ENCODE data around the gene SMIM38. TPM values are rescaled to one million over a fixed set of nuclear protein-coding genes. Genes with fewer than 3 reads are reported as not detected.

The SMIM38 gene
- total RNA-seq, 2 donors from 2014 or later = 0.18 TPM; not detected in 1

DNA sequence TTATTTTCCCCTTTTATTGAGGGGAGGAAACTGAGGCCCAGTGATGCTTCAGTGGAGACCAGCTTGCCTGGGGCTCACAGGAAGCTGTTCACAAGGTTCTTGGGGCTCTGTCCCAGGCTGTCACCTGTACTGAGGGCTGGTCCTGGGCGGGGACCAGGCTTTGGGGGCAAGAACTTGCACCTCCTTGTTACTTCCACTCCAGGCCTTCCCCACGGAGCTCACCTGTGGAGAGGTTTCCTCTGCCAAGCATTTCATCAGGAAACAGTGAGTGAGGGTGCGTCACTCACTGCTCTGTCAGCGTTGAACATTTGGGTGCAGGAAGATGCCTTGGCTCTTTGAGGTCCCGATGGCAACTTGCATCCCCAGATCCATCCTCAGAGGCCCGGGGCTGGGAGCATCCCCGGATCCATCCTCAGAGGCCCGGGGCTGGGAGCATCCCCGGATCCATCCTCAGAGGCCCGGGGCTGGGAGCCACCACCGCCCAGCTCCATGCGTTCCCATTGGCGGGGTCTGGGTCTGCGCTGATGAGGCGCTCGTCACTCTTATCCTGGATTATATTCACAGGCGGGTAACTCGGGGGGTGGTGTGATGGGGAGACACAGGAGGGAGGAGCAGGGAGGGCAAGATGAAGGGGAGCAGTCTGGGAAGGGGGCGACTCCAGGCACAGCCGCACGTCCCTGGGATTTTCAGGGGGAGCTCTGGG is 1.4 kb upstream of the SMIM38 start:
- ATAC-seq = no peak
- DNase-seq = no peak
- intact Hi-C loops (cut with DNase I) = no loop called here

GRCh38 chr11:69154938-69155301 is 815 bp upstream of the SMIM38 start:
- intact Hi-C loops (cut with DNase I) = no loop called here
- ATAC-seq (no peak), DNase-seq (no peak)

- no peak for DNase-seq
- ATAC-seq = no peak
- intact Hi-C loops (cut with DNase I) = no loop called here
These were observed 502 bp downstream of the SMIM38 start for GRCh38 chr11:69156235-69156639.

DNA sequence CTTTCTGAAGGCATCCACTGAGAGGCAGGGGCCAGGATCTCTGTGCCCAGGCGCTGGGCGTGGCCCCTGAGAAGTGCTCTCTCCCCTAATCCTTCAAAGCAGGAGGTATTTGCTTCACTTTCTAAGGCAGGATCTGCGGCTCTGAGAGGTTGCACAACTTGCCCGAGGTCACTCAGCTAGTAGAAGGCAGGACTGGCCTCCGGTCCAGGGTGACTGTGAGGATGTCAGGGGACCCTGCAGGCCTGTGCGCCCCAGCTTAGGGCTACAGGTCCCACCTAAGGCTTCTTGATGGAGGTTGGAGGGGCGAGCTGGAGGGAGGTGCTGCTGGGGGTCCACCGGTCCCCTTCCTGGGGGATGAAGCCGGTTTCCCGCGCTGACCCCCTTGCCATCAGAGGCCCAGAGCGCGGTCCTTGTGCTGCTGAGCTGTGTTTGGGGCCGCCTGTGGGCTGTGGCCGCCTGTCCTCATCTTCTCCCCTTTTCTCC is 979 bp downstream of the SMIM38 start:
- intact Hi-C loops (cut with DNase I) = no loop called here
- peak; percentile 47 for DNase-seq
- peak in 1 of 2 donors; percentile 6 for ATAC-seq

DNA sequence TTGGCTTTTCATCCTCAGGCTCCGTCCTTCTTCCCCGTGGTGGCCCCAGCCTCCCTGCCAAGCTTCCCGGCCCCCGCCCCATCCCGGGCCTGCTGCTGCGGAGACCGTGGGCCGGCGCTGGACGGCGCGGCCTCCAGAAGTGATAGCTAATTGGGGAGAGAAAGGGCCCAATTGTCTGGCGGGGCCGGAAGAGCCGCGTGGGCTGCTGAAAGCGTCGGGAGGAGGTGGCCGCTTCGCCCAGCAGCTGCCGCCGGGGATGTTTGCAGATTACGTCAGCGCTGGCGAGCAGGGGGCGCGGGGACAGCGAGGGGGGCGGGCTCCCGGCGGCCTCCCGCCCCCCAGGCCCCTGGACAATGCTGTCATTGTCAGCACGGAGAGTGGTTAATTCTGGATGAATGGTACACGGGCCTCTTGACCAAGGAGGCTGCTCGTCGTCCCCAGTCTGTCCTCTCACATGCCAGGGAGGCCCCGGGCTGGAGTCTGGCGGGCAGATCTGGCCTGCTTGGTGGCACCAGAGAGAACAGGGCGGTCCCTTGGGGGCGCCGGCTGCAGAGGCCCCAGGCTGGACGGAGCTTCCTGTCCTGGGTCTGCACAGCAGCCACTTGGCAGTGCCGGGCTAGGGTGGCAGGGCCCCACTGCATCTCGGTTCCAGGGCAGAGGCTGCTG is 1.6 kb downstream of the SMIM38 start:
- DNase-seq (peak; percentile 82), ATAC-seq (peak; percentile 74 to 86)
- intact Hi-C loops (cut with DNase I) = no loop called here

DNA sequence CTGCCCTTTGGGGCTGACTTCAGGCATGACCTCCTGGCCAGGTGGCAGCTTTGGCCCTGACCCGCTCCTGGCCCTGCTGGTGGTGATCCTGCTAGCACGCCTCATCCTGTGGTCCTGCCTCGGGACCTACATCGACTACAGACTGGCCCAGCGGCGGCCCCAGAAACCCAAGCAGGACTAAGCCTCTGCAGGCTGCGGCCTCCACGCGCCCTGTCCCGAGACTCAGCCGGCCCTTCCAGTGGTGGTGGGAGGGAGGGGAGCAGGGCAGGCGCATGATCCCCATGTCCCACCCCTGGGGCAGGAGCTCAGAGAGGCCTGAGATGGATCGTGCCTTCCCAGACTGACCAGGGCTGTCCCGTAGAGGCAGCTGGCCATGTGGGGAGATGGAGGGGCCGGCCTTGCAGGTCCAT is 2.1 kb downstream of the SMIM38 start:
- ATAC-seq (peak in 1 of 2 donors; percentile 4), DNase-seq (no peak)
- intact Hi-C loops (cut with DNase I) = no loop called here

GRCh38 chr11:69158301-69159149 is 2.8 kb downstream of the SMIM38 start:
- peak; percentile 51 for DNase-seq
- intact Hi-C loops (cut with DNase I) = no loop called here
- ATAC-seq = no peak

DNA sequence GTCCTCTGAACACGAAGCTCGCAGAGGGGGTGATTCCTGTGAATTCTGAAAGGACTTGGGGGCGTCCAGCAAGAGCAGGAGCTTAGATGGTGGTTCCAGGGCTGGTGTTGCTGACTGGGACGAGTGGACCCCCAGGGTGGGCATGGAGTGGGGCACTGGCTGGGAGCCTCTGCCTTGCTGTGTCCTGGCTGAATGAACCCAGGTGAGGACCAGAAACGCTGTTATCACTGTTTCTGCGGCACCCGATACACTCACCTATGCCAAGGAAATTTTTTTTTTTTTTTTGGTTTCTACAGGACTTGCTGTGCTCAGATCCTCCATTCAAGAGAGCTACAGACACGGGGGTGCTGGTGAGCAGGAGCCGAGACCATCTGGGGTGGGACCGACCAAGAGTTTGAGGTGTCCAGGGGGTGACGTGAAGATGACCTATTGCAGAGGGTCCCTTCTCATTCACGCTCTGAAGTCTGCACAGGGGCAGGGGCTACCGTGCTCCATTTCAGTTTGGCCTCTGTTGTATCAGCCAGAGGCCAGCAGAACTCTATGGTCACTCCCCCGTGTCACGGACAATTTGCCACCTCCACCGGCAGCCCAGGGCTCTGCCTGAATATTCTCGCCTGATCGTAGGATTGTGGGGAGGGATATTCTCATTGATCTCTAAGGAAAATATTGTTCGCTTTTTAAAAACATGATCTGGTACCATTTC is 3.6 kb downstream of the SMIM38 start:
- no peak for ATAC-seq
- intact Hi-C loops (cut with DNase I) = no loop called here
- no peak for DNase-seq

- ATAC-seq (no peak), DNase-seq (no peak)
- intact Hi-C loops (cut with DNase I) = no loop called here
These were observed 4.8 kb downstream of the SMIM38 start for GRCh38 chr11:69160296-69161116.

GRCh38 chr11:69161117-69161407 is 5.3 kb downstream of the SMIM38 start:
- intact Hi-C loops (cut with DNase I) = no loop called here
- no peak for DNase-seq
- ATAC-seq = no peak

GRCh38 chr11:69162505-69162904 is 6.8 kb downstream of the SMIM38 start:
- ATAC-seq = no peak
- intact Hi-C loops (cut with DNase I) = no loop called here
- no peak for DNase-seq

- intact Hi-C loops (cut with DNase I) = no loop called here
- DNase-seq (no peak), ATAC-seq (no peak)
These were observed 8.1 kb downstream of the SMIM38 start for GRCh38 chr11:69163842-69164241.

DNA sequence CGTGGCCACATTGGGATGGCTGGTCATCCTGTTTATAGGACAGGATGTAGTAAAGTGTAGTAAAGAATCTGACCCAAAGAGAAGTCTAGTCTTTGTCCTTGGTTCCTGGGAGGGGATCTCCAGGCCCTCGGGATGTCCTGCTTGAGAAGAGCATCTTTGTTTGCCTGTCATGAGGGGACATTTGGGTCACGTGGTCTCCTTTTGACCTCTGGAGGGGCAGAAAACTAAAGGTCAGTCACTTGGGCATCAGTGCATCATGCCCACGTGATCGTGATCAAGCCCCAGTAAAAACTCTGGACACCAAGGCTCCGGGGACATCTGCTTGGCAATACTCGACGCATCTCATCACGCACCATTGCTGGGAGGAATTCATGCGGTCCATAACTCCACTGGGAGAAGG is 9.1 kb downstream of the SMIM38 start:
- ATAC-seq (no peak), DNase-seq (no peak)
- intact Hi-C loops (cut with DNase I) = no loop called here

DNA sequence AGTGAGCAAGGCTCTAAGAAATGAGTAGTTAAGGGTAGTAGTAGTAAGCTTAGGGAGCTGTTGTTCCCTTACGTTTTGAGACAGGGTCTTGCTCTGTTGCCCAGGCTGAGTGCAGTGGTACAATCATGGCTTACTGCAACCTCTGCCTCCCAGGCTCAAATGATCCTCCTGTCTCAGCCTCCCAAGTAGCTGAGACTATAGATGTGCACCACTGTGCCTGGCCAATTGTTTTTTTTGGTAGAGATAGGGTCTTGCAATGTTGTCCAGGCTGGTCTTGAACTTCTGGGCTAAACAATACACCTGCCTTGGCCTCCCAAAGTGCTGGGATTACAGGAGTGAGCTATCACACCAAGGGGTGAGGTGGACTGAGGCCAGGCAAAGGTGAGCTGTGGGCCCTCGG is 10.0 kb downstream of the SMIM38 start:
- DNase-seq (no peak), ATAC-seq (no peak)
- intact Hi-C loops (cut with DNase I) = no loop called here

DNA sequence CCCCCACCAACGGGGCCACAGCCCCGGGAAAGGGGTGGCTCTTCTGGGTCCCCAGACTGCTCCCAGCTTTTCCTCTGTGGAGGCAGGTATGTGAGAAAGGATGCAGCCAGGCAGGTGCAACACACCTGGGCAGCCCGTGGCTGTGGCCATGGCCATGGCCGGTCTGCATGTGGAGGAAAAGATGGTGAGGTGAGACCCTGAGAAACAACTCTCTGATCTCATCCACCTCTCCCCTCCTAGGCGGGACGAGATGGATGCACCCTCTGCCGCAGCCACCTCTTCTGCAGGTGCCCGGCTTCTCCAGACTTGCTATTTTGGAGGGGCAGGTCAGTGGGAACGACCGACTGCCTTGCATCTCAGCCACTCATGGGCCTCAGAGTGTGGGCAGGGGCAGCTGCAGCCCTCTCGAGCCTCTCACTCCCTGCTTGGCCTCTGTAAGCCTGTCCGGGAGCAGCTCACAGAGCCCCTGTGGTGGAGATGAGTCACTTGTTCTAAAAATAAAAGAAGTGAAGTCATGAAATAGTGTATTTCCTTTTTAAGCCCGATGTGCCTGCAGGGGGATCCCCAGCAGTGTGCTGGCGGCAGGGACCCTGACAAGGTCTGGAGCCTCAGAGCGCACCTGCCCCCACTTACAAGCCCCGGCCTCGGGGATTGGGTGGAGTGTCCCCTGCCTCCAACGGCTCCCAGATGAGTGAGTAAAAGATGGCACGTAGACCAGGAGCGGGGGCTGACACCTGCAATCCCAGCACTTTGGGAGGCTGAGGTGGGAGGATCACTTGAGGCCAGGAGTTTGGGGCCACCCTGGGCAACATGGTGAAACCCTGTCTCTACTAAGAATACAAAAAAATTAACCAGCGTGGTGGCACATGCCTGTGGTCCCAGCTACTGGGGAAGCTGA is 10.7 kb downstream of the SMIM38 start:
- intact Hi-C loops (cut with DNase I) = no loop called here
- ATAC-seq (peak; percentile 87 to 97), DNase-seq (peak; percentile 58)

- ATAC-seq (peak in 1 of 2 donors; percentile 4), DNase-seq (no peak)
- intact Hi-C loops (cut with DNase I) = no loop called here
These were observed 11.6 kb downstream of the SMIM38 start for GRCh38 chr11:69167130-69167915.

All from left cardiac atrium (tissue), 4 donors.